ENCODE results near the gene EIPR1. TPM values are rescaled to one million over a fixed set of nuclear protein-coding genes. Genes with fewer than 3 reads are reported as not detected.

The EIPR1 gene
- total RNA-seq, 4 donors from 2014 or later = 24.9 to 46.2 (median 36.3) TPM

DNA sequence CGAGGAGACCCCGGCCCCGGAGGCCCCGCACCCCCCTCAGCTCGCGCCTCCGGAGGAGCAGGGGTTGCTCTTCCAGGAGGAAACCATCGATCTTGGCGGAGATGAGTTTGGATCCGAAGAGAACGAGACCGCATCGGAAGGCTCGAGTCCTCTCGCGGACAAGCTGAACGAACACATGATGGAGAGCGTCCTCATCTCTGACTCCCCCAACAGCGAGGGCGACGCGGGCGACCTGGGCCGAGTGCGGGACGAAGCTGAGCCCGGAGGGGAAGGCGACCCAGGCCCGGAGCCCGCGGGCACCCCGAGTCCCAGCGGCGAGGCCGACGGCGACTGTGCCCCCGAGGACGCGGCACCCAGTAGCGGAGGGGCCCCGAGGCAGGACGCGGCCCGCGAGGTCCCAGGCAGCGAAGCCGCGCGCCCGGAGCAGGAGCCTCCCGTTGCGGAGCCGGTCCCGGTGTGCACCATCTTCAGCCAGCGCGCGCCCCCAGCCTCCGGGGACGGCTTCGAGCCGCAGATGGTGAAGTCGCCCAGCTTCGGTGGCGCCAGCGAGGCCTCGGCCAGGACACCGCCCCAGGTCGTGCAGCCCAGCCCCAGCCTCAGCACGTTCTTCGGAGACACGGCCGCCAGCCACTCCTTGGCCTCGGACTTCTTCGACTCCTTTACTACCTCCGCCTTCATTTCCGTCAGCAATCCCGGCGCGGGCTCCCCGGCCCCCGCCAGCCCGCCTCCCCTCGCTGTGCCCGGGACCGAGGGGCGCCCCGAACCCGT, 10.2 kb upstream of the EIPR1 start:
- WGBS, 2 donors = 93 to 96% methylated on average over 87 to 89 of the region's 89 CpGs
- DNase-seq (ENCODE audit: low spot score in 2 of 2) = no peak
- no peak overlapping the region for H3K4me3 ChIP-seq
- no peaks in the 10 kb centered on the region for H3K4me1 ChIP-seq
- H3K27ac ChIP-seq = no peak overlapping the region
- TF ChIP-seq EP300 (IDR thresholded peaks at IDR 0.05) (no peak), POLR2A (IDR thresholded peaks at IDR 0.05) (no peak)
- TF ChIP-seq, protein P1, sequence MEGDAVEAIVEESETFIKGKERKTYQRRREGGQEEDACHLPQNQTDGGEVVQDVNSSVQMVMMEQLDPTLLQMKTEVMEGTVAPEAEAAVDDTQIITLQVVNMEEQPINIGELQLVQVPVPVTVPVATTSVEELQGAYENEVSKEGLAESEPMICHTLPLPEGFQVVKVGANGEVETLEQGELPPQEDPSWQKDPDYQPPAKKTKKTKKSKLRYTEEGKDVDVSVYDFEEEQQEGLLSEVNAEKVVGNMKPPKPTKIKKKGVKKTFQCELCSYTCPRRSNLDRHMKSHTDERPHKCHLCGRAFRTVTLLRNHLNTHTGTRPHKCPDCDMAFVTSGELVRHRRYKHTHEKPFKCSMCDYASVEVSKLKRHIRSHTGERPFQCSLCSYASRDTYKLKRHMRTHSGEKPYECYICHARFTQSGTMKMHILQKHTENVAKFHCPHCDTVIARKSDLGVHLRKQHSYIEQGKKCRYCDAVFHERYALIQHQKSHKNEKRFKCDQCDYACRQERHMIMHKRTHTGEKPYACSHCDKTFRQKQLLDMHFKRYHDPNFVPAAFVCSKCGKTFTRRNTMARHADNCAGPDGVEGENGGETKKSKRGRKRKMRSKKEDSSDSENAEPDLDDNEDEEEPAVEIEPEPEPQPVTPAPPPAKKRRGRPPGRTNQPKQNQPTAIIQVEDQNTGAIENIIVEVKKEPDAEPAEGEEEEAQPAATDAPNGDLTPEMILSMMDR (IDR thresholded peaks at IDR 0.05) = no peak
- no peaks in the 10 kb centered on the region for H3K9me3 ChIP-seq
- no peaks in the 10 kb centered on the region for H3K27me3 ChIP-seq
- peaks cover 11 to 72% (median 14%) of the 10 kb centered on the region in 3 donors for H3K36me3 ChIP-seq

GRCh38 chr2:3387011-3387410, 9.4 kb upstream of the EIPR1 start:
- DNase-seq (ENCODE audit: low spot score in 2 of 2) = no peak
- H3K27me3 ChIP-seq = no peaks in the 10 kb centered on the region
- no peak for TF ChIP-seq POLR2A (IDR thresholded peaks at IDR 0.05)
- no peak for TF ChIP-seq EP300 (IDR thresholded peaks at IDR 0.05)
- TF ChIP-seq, protein P1 (IDR thresholded peaks at IDR 0.05) = no peak
- no peak overlapping the region for H3K4me3 ChIP-seq
- no peaks in the 10 kb centered on the region for H3K9me3 ChIP-seq
- 77 to 81% methylated on average over 5 of the region's 5 CpGs for WGBS, 2 donors
- peaks cover 11 to 72% (median 14%) of the 10 kb centered on the region in 3 donors for H3K36me3 ChIP-seq
- H3K4me1 ChIP-seq = no peaks in the 10 kb centered on the region
- no peak overlapping the region for H3K27ac ChIP-seq

DNA sequence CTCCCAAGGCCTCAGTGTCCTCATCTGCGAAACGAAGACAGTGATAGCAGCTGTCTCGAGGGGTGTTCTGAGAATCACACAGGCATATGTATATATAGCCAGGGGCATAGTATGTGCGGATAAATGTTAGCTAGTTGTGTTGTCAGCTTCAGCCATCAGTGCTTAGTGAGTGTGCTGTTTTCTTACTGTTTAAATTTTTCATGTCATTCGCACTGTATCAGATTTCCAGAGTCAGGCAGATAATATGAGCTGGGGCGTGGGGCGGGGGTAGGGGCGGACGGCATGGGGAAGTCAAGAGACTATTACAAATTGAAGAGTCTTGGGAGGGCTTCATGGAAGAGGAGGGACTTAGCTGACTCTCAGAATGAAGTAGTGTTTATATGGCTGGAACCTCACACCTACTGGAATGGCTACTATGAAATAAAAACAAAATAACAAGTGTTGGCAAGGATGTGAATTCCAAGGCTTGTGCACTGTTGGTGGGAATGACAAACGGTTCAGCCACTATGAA, 8.9 kb upstream of the EIPR1 start:
- WGBS, 2 donors = 83 to 84% methylated on average over 10 of the region's 10 CpGs
- H3K36me3 ChIP-seq = peaks cover 11 to 73% (median 14%) of the 10 kb centered on the region in 3 donors

DNA sequence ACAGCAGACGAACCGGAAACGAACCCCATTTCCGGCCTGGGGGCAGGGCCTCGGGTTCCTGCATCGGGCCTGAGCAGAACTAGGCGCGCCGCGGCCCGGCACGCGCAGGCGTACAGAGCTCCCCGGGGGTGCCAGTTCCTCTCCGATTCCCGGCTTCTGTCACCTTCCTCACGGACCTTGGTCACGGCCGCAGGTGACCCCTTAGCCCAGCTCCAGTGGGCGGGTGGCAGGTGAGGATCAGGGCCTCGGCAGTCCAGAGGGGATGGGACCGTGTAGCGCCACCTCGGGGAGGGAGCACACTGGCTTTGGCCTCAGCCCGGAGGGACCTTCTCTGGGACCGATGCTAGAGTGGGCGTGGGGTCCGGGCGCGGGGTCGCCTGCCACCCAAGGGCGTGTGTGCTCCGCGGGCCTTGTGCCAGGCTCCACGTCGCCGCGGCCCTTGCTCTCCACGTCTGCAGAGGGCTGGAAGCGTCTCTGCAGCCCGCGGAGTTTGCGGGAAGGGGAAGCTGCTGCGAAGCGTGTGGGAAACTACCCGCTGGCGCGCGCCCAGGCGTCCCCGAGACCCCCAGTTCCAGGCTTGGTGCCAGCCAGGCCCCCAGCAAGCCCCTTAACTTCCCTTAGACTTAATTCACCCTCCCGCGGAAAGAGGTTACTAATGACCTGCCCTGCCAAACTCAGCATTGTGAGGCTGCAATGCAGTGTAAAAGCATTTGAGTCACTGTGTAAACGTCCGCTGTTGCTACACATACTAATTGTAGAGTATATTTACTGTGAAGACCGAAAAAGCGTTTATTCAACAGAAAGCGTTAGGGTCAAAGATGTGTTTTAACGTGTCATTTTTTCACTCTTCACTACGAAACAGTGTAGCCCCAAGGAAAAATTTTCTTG, 2.3 kb upstream of the EIPR1 start, which contains the start of gene TRAPPC12:
Gene TRAPPC12, plus strand, starts transcription at position 48 of the 888 bp plus-strand sequence. CDS start 7,930 bp downstream, outside the sequence.
- 1% methylated on average over 23 to 53 of the region's 61 CpGs for WGBS, 2 donors
- Histone ChIP-seq H3K4me1 (peaks cover 0 to 44% (median 22%) of the 10 kb centered on the region in 4 donors), H3K9me3 (no peaks in the 10 kb centered on the region), H3K36me3 (peaks cover 0 to 23% (median 0%) of the 10 kb centered on the region in 3 donors), H3K27me3 (no peaks in the 10 kb centered on the region), H3K27ac (peak within 1 kb of the TSS; percentile 35 to 93 (median 90)), H3K4me3 (peak within 1 kb of the TSS; percentile 57 to 85 (median 76))
- DNase-seq (ENCODE audit: low spot score in 2 of 2) = peak; percentile 83 to 84
- TF ChIP-seq, protein P1 (IDR thresholded peaks at IDR 0.05) = peak; percentile 14 to 60 (median 35)
- TF ChIP-seq POLR2A (IDR thresholded peaks at IDR 0.05) (peak; percentile 18 to 69), EP300 (IDR thresholded peaks at IDR 0.05) (peak; percentile 32 to 92)

More for the DNA sequence above, 8.9 kb upstream of the EIPR1 start:
- H3K9me3 ChIP-seq = no peaks in the 10 kb centered on the region
- no peak overlapping the region for H3K4me3 ChIP-seq
- H3K4me1 ChIP-seq = peaks cover 0 to 3% (median under 1%) of the 10 kb centered on the region in 4 donors
- TF ChIP-seq, protein P1 (IDR thresholded peaks at IDR 0.05) = no peak
- H3K27ac ChIP-seq = no peak overlapping the region
- no peak for DNase-seq (ENCODE audit: low spot score in 2 of 2)
- no peaks in the 10 kb centered on the region for H3K27me3 ChIP-seq
